HepG2 (cell line): ENCODE results near the gene ETV5. TPM values are rescaled to one million over a fixed set of nuclear protein-coding genes. Genes with fewer than 3 reads are reported as not detected.

Experiments
- ATAC-seq: fragments of 200-7000 bp; cut with Tn5 transposase; 3 replicates; pipeline ENCODE4 v1.9.1; 2020; ENCODE audit warnings: mild to moderate bottlenecking, moderate library complexity
- BruUV-seq: library from RNA; stranded (reverse); fragments of 400-500 nt; replicated peaks from 2 replicates; lab custom pipeline; 2021; lab: Mats Ljungman, UMichigan
- CTCF ChIA-PET: fragments of 300-600 bp; formaldehyde crosslinking; extraction: SDS; loops from one replicate; lab custom pipeline; 2021; ENCODE audit warnings: low total read pairs, inconsistent platforms, low intra/inter-chr PET ratio; lab: Yijun Ruan, JAX
- POLR2A ChIA-PET: fragments of 350-600 bp; sonication (Branson Sonifier 250); formaldehyde crosslinking; loops from one replicate; lab custom pipeline; 2020; ENCODE audit warnings: antibody characterized with exemption, inconsistent platforms; lab: Yijun Ruan, JAX
- DNase-seq: peaks from one replicate; pipeline ENCODE4 v3.0.0-alpha.2; 2015; ENCODE audit warnings: low spot score
- FAIRE-seq: peaks from 3 replicates; lab custom pipeline; 2011; peaks lifted over from hg19 to GRCh38; lab: Jason Lieb, UNC
- H2AFZ ChIP-seq: one replicate; pipeline ENCODE4 v1.6.1; 2011; ENCODE audit warnings: low read length, inconsistent platforms
- H3K27ac ChIP-seq: fragments of 300-600 bp; 3 replicates; pipeline ENCODE4 v1.8.0; 2011; ENCODE audit warnings: mixed run types, mild to moderate bottlenecking, mixed read lengths, low read length, inconsistent platforms; ENCODE audit not compliant: insufficient read depth; ENCODE audit errors: extremely low read length
- H3K27me3 ChIP-seq, 2 experiments: fragments of 200-600 bp in 1 of 2; 2 replicates in 1 of 2; 3 replicates in 1 of 2; pipeline versions ENCODE4 v1.6.0 to v1.8.0; 2011; ENCODE audit warnings: low read length in 2 of 2, mild to moderate bottlenecking in 2 of 2, moderate library complexity in 2 of 2, inconsistent platforms in 1 of 2; ENCODE audit not compliant: insufficient read depth in 2 of 2, control insufficient read depth in 1 of 2
- H3K36me3 ChIP-seq, 2 experiments: fragments of 200-600 bp in 1 of 2; replicated peaks in 1 of 2; 2 replicates in 1 of 2; 3 replicates in 1 of 2; pipeline versions ENCODE4 v1.5.1 to v1.8.0; 2011; ENCODE audit warnings: low read length in 2 of 2, inconsistent platforms in 1 of 2; ENCODE audit not compliant: insufficient read depth in 2 of 2, control insufficient read depth in 1 of 2
- H3K4me1 ChIP-seq: 2 replicates; pipeline ENCODE4 v1.5.1; 2012; ENCODE audit warnings: low read length, inconsistent platforms; ENCODE audit not compliant: insufficient read depth
- H3K4me2 ChIP-seq: 2 replicates; pipeline ENCODE4 v1.6.0; 2011; ENCODE audit warnings: low read depth, low read length, inconsistent platforms
- H3K4me3 ChIP-seq, 3 experiments: fragments of 200-600 bp in 1 of 3; sonication (generic), shearing (Covaris generic) in 1 of 3; replicated peaks in 1 of 3; 2 replicates each; pipeline ENCODE4 v1.5.1; 2011 to 2016; ENCODE audit warnings: low read length in 3 of 3, inconsistent platforms in 2 of 3, low read depth in 2 of 3, mild to moderate bottlenecking in 2 of 3, control low read depth in 1 of 3, mixed read lengths in 1 of 3; ENCODE audit not compliant: insufficient read depth in 1 of 3
- H3K79me2 ChIP-seq: one replicate; pipeline ENCODE4 v1.6.1; 2011; ENCODE audit warnings: low read length, inconsistent platforms; ENCODE audit not compliant: insufficient read depth
- H3K9ac ChIP-seq: 2 replicates; pipeline ENCODE4 v1.6.0; 2011; ENCODE audit warnings: mild to moderate bottlenecking, low read depth, low read length, inconsistent platforms; ENCODE audit not compliant: insufficient read depth
- H3K9me3 ChIP-seq: 2 replicates; pipeline ENCODE4 v1.5.1; 2012; ENCODE audit warnings: mild to moderate bottlenecking, low read length
- H4K20me1 ChIP-seq: 2 replicates; pipeline ENCODE4 v1.6.0; 2011; ENCODE audit warnings: inconsistent platforms, mild to moderate bottlenecking, low read length, moderate library complexity; ENCODE audit not compliant: insufficient read depth
- HDAC2 ChIP-seq: sonication (generic); formaldehyde crosslinking; IDR thresholded peaks from 2 replicates; pipeline ENCODE4 v1.4.0; 2020; ENCODE audit warnings: missing genetic modification reagents
- HINFP ChIP-seq: sonication (generic); formaldehyde crosslinking; IDR thresholded peaks from 2 replicates; pipeline ENCODE4 v1.4.0; 2020; ENCODE audit warnings: low read depth, mild to moderate bottlenecking, missing genetic modification reagents
- KAT8 ChIP-seq: IDR thresholded peaks from 2 replicates; pipeline ENCODE4 v1.6.1; 2016; ENCODE audit warnings: missing genetic modification reagents, missing compliant biosample characterization
- KMT2A ChIP-seq: sonication (generic); formaldehyde crosslinking; IDR thresholded peaks from 2 replicates; pipeline ENCODE4 v1.4.0; 2020; ENCODE audit warnings: missing genetic modification reagents
- NPAS2 ChIP-seq: sonication (generic); formaldehyde crosslinking; IDR thresholded peaks from 2 replicates; pipeline ENCODE4 v1.8.0; 2022; ENCODE audit warnings: mild to moderate bottlenecking, missing genetic modification reagents, borderline replicate concordance
- NR3C1 ChIP-seq: sonication (generic); formaldehyde crosslinking; IDR thresholded peaks from 2 replicates; pipeline ENCODE4 v1.4.0; 2020; ENCODE audit warnings: missing genetic modification reagents
- RBAK ChIP-seq: sonication (generic); formaldehyde crosslinking; IDR thresholded peaks from 2 replicates; pipeline ENCODE4 v1.5.1; 2020; ENCODE audit warnings: mild to moderate bottlenecking, missing genetic modification reagents
- SOX5 ChIP-seq: IDR thresholded peaks from 2 replicates; pipeline ENCODE4 v1.6.1; 2016; ENCODE audit warnings: borderline replicate concordance
- TP53 ChIP-seq: sonication (generic); formaldehyde crosslinking; conservative IDR thresholded peaks from 2 replicates; pipeline ENCODE4 v1.4.0; 2020; ENCODE audit warnings: missing genetic modification reagents
- ZFP82 ChIP-seq: sonication (generic); formaldehyde crosslinking; IDR thresholded peaks from 2 replicates; pipeline ENCODE4 v1.5.1; 2020; ENCODE audit warnings: mild to moderate bottlenecking, missing genetic modification reagents, borderline replicate concordance
- ZNF138 ChIP-seq: sonication (generic); formaldehyde crosslinking; IDR thresholded peaks from 2 replicates; pipeline ENCODE4 v1.5.0; 2020; ENCODE audit warnings: mild to moderate bottlenecking, low read depth, missing genetic modification reagents
- ZNF205 ChIP-seq: IDR thresholded peaks from 2 replicates; pipeline ENCODE4 v1.6.1; 2018; ENCODE audit warnings: missing biosample characterization, missing genetic modification reagents
- ZNF691 ChIP-seq: sonication (generic); formaldehyde crosslinking; IDR thresholded peaks from 2 replicates; pipeline ENCODE4 v1.4.0; 2020; ENCODE audit warnings: missing genetic modification reagents, low read depth, mild to moderate bottlenecking, borderline replicate concordance
- ZSCAN22 ChIP-seq: sonication (generic); formaldehyde crosslinking; IDR thresholded peaks from 2 replicates; pipeline ENCODE4 v1.4.0; 2020; ENCODE audit warnings: mild to moderate bottlenecking, missing genetic modification reagents
- WGBS: methylation state at CpG from one replicate; pipeline ENCODE4 v1.1.6; 2017; ENCODE audit warnings: low lambda C conversion rate; 5-methylcytosine and 5-hydroxymethylcytosine counted together
- in situ Hi-C: cut with HindIII; loops from 2 replicates; pipeline ENCODE4 v1.10.0; 2017; ENCODE audit warnings: low pct_unique_long_range_greater_than_20kb; ENCODE audit not compliant: extremely low pct_ligation_motif_present
- intact Hi-C: fragments of 100-400 bp; cut with micrococcal nuclease; formaldehyde crosslinking; loops from one replicate; pipeline ENCODE4 v1.10.0; 2022; ENCODE audit not compliant: unreplicated experiment
- polyA plus RNA-seq, 8 experiments: library from polyadenylated mRNA; depleted of rRNA in 3 of 8; stranded (reverse) in 7 of 8; unstranded in 1 of 8; fragments of >200 nt; fragmentation: Illumina TruSeq in 4 of 8; extraction: Trizol in 4 of 8; gene quantifications; 2 replicates each; pipeline versions ENCODE4 v1.2.1 to v1.2.3, GENCODE V29; 2011 to 2016; ENCODE audit warnings: low read depth in 4 of 8, missing spikeins in 1 of 8, mixed read lengths in 1 of 8; ENCODE audit not compliant: insufficient read depth in 1 of 8
- total RNA-seq, 5 experiments: library from RNA; depleted of rRNA; stranded (reverse); fragments of >200 nt; fragmentation: Illumina TruSeq; extraction: Trizol; gene quantifications; 2 replicates each; pipeline ENCODE4 v1.2.3, GENCODE V29; 2016; ENCODE audit warnings: low read depth in 1 of 5
- TF ChIP-seq, protein P1 (sequence below): sonication (generic); formaldehyde crosslinking; IDR thresholded peaks from 2 replicates; pipeline ENCODE4 v1.5.1; 2020; ENCODE audit warnings: missing genetic modification reagents, mild to moderate bottlenecking, borderline replicate concordance

Gene ETV5
- total and polyA plus RNA-seq, 2 of the 13 experiments (the other 11 are each of a cell fraction or from before 2014, with no cell fraction given), result 52.9 to 57.2 TPM

GRCh38 chr3:186107215-186108105 lies 1.4 kb downstream of the ETV5 start:
- H3K4me2 ChIP-seq, result peak overlapping the region; percentile 84
- under 1% methylated on average over 32 of the region's 45 CpGs for WGBS
- intact Hi-C loops (loop anchor here (1.0 to 2.0 kb wide), 3 partner anchors 10 to 63 kb away; no protein-coding TSS in a partner anchor), in situ Hi-C loops (no loop called here)
- H3K36me3 ChIP-seq, result peaks cover 0 to 26% of the 10 kb centered on the region in 2 experiments; a peak in 1 of 5 replicates
- peak overlapping the region; percentile 93 for H3K9ac ChIP-seq
- ATAC-seq, result peak; percentile 40
- CTCF ChIA-PET, result no interaction called here
- no peaks in the 10 kb centered on the region; a peak in 1 of 5 replicates for H3K27me3 ChIP-seq
- peaks cover 24% of the 10 kb centered on the region for H4K20me1 ChIP-seq
- peaks cover 57% of the 10 kb centered on the region for H3K79me2 ChIP-seq
- H3K4me3 ChIP-seq, result peak overlapping the region; percentile 84 to 97 (median 95)
- peak overlapping the region; percentile 95 for H3K27ac ChIP-seq
- no TSS peak for BruUV-seq
- POLR2A ChIA-PET, result interaction anchor here (1.0 to 4.9 kb wide), 6 partner anchors 10 to 154 kb away, joined by 3 to 110 read pairs (median 8); no protein-coding TSS in a partner anchor
- H3K9me3 ChIP-seq, result no peaks in the 10 kb centered on the region
- peak; percentile 69 for DNase-seq
- no peak overlapping the region for H2AFZ ChIP-seq
- no peak for FAIRE-seq
- peaks cover 67% of the 10 kb centered on the region for H3K4me1 ChIP-seq
- 0 out of 2 replicates have a peak, but pooled peaks have one; percentile 35 for TF ChIP-seq ZNF691 (CRISPR knock-in tag)
- TF ChIP-seq ZNF205 (CRISPR knock-in tag), result no peak
- TF ChIP-seq NPAS2, result no peak
- no peak for TF ChIP-seq NR3C1
- TF ChIP-seq KAT8 (CRISPR knock-in tag), result 0 out of 2 replicates have a peak, but pooled peaks have one; percentile 27
- TF ChIP-seq RBAK (CRISPR knock-in tag), result no peak
- no peak for TF ChIP-seq TP53 (CRISPR knock-in tag)
- TF ChIP-seq ZFP82 (CRISPR knock-in tag), result no peak
- 0 out of 2 replicates have a peak, but pooled peaks have one; percentile 4 for TF ChIP-seq HDAC2 (CRISPR knock-in tag)
- no peak for TF ChIP-seq ZSCAN22 (CRISPR knock-in tag)
- no peak for TF ChIP-seq ZNF138 (CRISPR knock-in tag)
- TF ChIP-seq, protein P1, sequence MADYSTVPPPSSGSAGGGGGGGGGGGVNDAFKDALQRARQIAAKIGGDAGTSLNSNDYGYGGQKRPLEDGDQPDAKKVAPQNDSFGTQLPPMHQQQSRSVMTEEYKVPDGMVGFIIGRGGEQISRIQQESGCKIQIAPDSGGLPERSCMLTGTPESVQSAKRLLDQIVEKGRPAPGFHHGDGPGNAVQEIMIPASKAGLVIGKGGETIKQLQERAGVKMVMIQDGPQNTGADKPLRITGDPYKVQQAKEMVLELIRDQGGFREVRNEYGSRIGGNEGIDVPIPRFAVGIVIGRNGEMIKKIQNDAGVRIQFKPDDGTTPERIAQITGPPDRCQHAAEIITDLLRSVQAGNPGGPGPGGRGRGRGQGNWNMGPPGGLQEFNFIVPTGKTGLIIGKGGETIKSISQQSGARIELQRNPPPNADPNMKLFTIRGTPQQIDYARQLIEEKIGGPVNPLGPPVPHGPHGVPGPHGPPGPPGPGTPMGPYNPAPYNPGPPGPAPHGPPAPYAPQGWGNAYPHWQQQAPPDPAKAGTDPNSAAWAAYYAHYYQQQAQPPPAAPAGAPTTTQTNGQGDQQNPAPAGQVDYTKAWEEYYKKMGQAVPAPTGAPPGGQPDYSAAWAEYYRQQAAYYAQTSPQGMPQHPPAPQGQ (CRISPR knock-in tag), result no peak
- no peak for TF ChIP-seq SOX5 (CRISPR knock-in tag)
- TF ChIP-seq HINFP (CRISPR knock-in tag), result no peak
- TF ChIP-seq KMT2A (CRISPR knock-in tag), result peak; percentile 73
